K562 (cell line): ENCODE measurements around the gene PRRX1. TPM values are rescaled to one million over a fixed set of nuclear protein-coding genes. Genes with fewer than 3 reads are reported as not detected.

Source experiments
- ATAC-seq: fragments of 200-7000 bp; cut with Tn5 transposase; 3 replicates; pipeline ENCODE4 v1.9.1; 2020; ENCODE audit warnings: moderate library complexity
- BruUV-seq: library from RNA; stranded (reverse); fragments of 400-500 nt; replicated peaks from 2 replicates; lab custom pipeline; 2021; lab: Mats Ljungman, UMichigan
- CTCF ChIA-PET: fragments of 300-600 bp; formaldehyde crosslinking; extraction: SDS; loops from one replicate; lab custom pipeline; 2021; ENCODE audit warnings: low intra/inter-chr PET ratio; lab: Yijun Ruan, JAX
- POLR2A ChIA-PET: fragments of 300-600, 350-650 bp; sonication (Branson Sonifier 250); formaldehyde crosslinking; extraction: SDS; loops from one replicate; lab custom pipeline; 2021; ENCODE audit warnings: antibody characterized with exemption, inconsistent platforms; lab: Yijun Ruan, JAX
- DNase-seq, 4 experiments: peaks; one replicate each; pipeline versions ENCODE4 v3.0.0 to v3.0.0-alpha.2; 2011 to 2018; ENCODE audit warnings: low spot score in 3 of 4, mixed read lengths in 3 of 4; ENCODE audit errors: extremely low read depth in 1 of 4
- FAIRE-seq: peaks from 2 replicates; lab custom pipeline; 2011; peaks lifted over from hg19 to GRCh38; lab: Jason Lieb, UNC
- H2AFZ ChIP-seq: 2 replicates; pipeline ENCODE4 v1.6.0; 2011; ENCODE audit warnings: low read depth, low read length, control low read depth, inconsistent platforms
- H3K27ac ChIP-seq: fragments of 200-600 bp; 3 replicates; pipeline ENCODE4 v1.8.0; 2011; ENCODE audit warnings: low read depth, mild to moderate bottlenecking, control low read depth, inconsistent platforms, low read length, moderate library complexity, mixed read lengths; ENCODE audit errors: extremely low read depth
- H3K27me3 ChIP-seq, 2 experiments: fragments of 300-600 bp in 1 of 2; 2 replicates in 1 of 2; 3 replicates in 1 of 2; pipeline versions ENCODE4 v1.6.0 to v1.8.0; 2011; ENCODE audit warnings: inconsistent platforms in 2 of 2, low read length in 2 of 2, mild to moderate bottlenecking in 1 of 2, mixed read lengths in 1 of 2, moderate library complexity in 1 of 2; ENCODE audit not compliant: control insufficient read depth in 2 of 2, insufficient read depth in 2 of 2
- H3K36me3 ChIP-seq: fragments of 300-600 bp; 3 replicates; pipeline ENCODE4 v1.8.0; 2011; ENCODE audit warnings: mild to moderate bottlenecking, low read length, inconsistent platforms; ENCODE audit not compliant: control insufficient read depth, insufficient read depth
- H3K4me1 ChIP-seq, 2 experiments: fragments of 200-600 bp in 1 of 2; replicated peaks in 1 of 2; 2 replicates in 1 of 2; 3 replicates in 1 of 2; pipeline versions ENCODE4 v1.5.1 to v1.8.0; 2011; ENCODE audit warnings: inconsistent platforms in 2 of 2, low read length in 2 of 2, mild to moderate bottlenecking in 1 of 2, mixed read lengths in 1 of 2, moderate library complexity in 1 of 2; ENCODE audit not compliant: control insufficient read depth in 2 of 2, insufficient read depth in 2 of 2
- H3K4me2 ChIP-seq: 2 replicates; pipeline ENCODE4 v1.6.1; 2011; ENCODE audit warnings: low read length, control low read depth, inconsistent platforms, mixed read lengths; ENCODE audit not compliant: insufficient read depth
- H3K4me3 ChIP-seq: fragments of 200-600 bp; sonication (generic), shearing (Covaris generic); 2 replicates; pipeline ENCODE4 v1.5.1; 2016; ENCODE audit warnings: control low read depth, inconsistent platforms
- H3K79me2 ChIP-seq: fragments of 200-600 bp; 3 replicates; pipeline ENCODE4 v1.8.0; 2011; ENCODE audit warnings: low read length, inconsistent platforms; ENCODE audit not compliant: control insufficient read depth, insufficient read depth
- H3K9ac ChIP-seq, 2 experiments: 2 replicates each; pipeline versions ENCODE4 v1.6.0 to v1.6.1; 2011; ENCODE audit warnings: low read depth in 2 of 2, low read length in 2 of 2, control low read depth in 1 of 2, inconsistent platforms in 1 of 2, mild to moderate bottlenecking in 1 of 2, mixed read lengths in 1 of 2; ENCODE audit not compliant: insufficient read depth in 1 of 2
- H3K9me1 ChIP-seq: one replicate; pipeline ENCODE4 v1.6.0; 2011; ENCODE audit warnings: inconsistent platforms, mild to moderate bottlenecking, low read length, moderate library complexity; ENCODE audit not compliant: control insufficient read depth, insufficient read depth
- H3K9me3 ChIP-seq: replicated peaks from 2 replicates; pipeline ENCODE4 v1.5.1; 2011; ENCODE audit warnings: low read depth, low read length, inconsistent platforms; ENCODE audit not compliant: control insufficient read depth, insufficient read depth
- H4K20me1 ChIP-seq: replicated peaks from 2 replicates; pipeline ENCODE4 v1.6.1; 2011; ENCODE audit warnings: low read length, inconsistent platforms, mixed read lengths; ENCODE audit not compliant: control insufficient read depth, insufficient read depth
- ADNP ChIP-seq: fragments of 200-800 bp; sonication (Bioruptor generic); IDR thresholded peaks from 2 replicates; pipeline ENCODE4 v1.6.1; 2016; ENCODE audit warnings: missing genetic modification characterization, missing compliant biosample characterization
- ATF7 ChIP-seq: fragments of 450-650 bp; IDR thresholded peaks from 2 replicates; pipeline ENCODE4 v1.7.1; 2014; ENCODE audit warnings: mild to moderate bottlenecking, moderate library complexity
- BRF1 ChIP-seq: IDR thresholded peaks from 3 replicates; pipeline ENCODE4 v1.6.1; 2011; ENCODE audit warnings: borderline replicate concordance, mild to moderate bottlenecking; ENCODE audit not compliant: insufficient read length; ENCODE audit errors: extremely low read depth
- EWSR1 ChIP-seq: fragments of 450-650 bp; IDR thresholded peaks from 2 replicates; pipeline ENCODE4 v1.6.1; 2018; ENCODE audit warnings: borderline replicate concordance, mild to moderate bottlenecking, low read depth, moderate library complexity; ENCODE audit not compliant: partially characterized antibody
- JUN ChIP-seq, 2 experiments: sonication (generic) in 1 of 2; formaldehyde crosslinking in 1 of 2; IDR thresholded peaks; 2 replicates each; pipeline versions ENCODE4 v1.6.1 to v1.8.0; 2012 to 2022; ENCODE audit warnings: borderline replicate concordance in 2 of 2, mild to moderate bottlenecking in 2 of 2, improper control_type of control experiment in 1 of 2, low read depth in 1 of 2, low read length in 1 of 2, missing genetic modification reagents in 1 of 2
- POLR2H ChIP-seq: IDR thresholded peaks from 2 replicates; pipeline ENCODE4 v1.6.1; 2016; ENCODE audit warnings: missing genetic modification characterization, low read depth, mild to moderate bottlenecking, control low read depth, missing compliant biosample characterization, moderate library complexity
- SNIP1 ChIP-seq: fragments of 450-650 bp; IDR thresholded peaks from 2 replicates; pipeline ENCODE4 v1.7.1; 2017; ENCODE audit warnings: low read depth, mild to moderate bottlenecking
- SRSF1 ChIP-seq: fragments of 200-400 bp; formaldehyde crosslinking; IDR thresholded peaks from 2 replicates; pipeline ENCODE4 v1.6.1; 2017; ENCODE audit warnings: mild to moderate bottlenecking, low read depth, low read length, moderate library complexity
- ZNF766 ChIP-seq: fragments of 200-800 bp; sonication (Bioruptor generic); conservative IDR thresholded peaks from 2 replicates; pipeline ENCODE4 v1.6.1; 2016; ENCODE audit warnings: missing genetic modification characterization, missing compliant biosample characterization
- ZNF780A ChIP-seq: fragments of 250-450 bp; sonication (Bioruptor Pico); IDR thresholded peaks from 2 replicates; pipeline ENCODE4 v1.5.0; 2021; ENCODE audit warnings: mild to moderate bottlenecking
- WGBS: fragments of 100-300 bp; shearing (Covaris generic); methylation state at CpG from one replicate; pipeline ENCODE4 v1.1.6; 2016; ENCODE audit warnings: low coverage, mixed read lengths; ENCODE audit not compliant: insufficient coverage; ENCODE audit errors: missing lambda C conversion rate; 5-methylcytosine and 5-hydroxymethylcytosine counted together
- in situ Hi-C: fragments of 300-500 bp; cut with MboI; formaldehyde crosslinking; loops from 4 replicates; pipeline ENCODE4 v1.15.0; 2018; ENCODE audit warnings: inconsistent platforms, mixed read lengths
- intact Hi-C: fragments of 100-400 bp; cut with micrococcal nuclease; formaldehyde crosslinking; loops from 2 replicates; pipeline ENCODE4 v1.14.2; 2022
- polyA plus RNA-seq, 8 experiments: library from polyadenylated mRNA; depleted of rRNA in 4 of 8; stranded (reverse) in 5 of 8; unstranded in 3 of 8; fragments of >200 nt; fragmentation: Nextera tagmentation in 2 of 8; fragmentation: Illumina TruSeq in 1 of 8; extraction: Ambion mirVana in 2 of 8; extraction: Trizol in 1 of 8; gene quantifications; 2 replicates each; pipeline versions ENCODE4 v1.2.1 to v1.2.3, GENCODE V29; 2011 to 2014; ENCODE audit warnings: inconsistent platforms in 1 of 8, missing spikeins in 1 of 8
- total RNA-seq, 7 experiments: library from RNA; depleted of rRNA in 6 of 7; stranded (reverse); fragments of >200 nt in 6 of 7; fragmentation: Illumina TruSeq in 2 of 7; extraction: Trizol in 2 of 7; gene quantifications; 2 replicates each; pipeline versions ENCODE4 v1.2.1 to v1.2.3, GENCODE V29; 2011 to 2021; ENCODE audit warnings: low replicate concordance in 1 of 7

Gene PRRX1
- total and polyA plus RNA-seq, 9 of the 15 experiments (the other 6 are each of a cell fraction or from before 2014, with no cell fraction given) = not detected

GRCh38 chr1:170694172-170694926 lies 30.4 kb downstream of the PRRX1 start:
- Histone ChIP-seq H3K9ac (no peak overlapping the region), H3K4me1 (no peaks in the 10 kb centered on the region), H3K27me3 (no peaks in the 10 kb centered on the region), H3K4me2 (no peak overlapping the region), H3K36me3 (no peaks in the 10 kb centered on the region), H3K9me3 (no peaks in the 10 kb centered on the region), H3K27ac (no peak overlapping the region), H3K79me2 (no peaks in the 10 kb centered on the region), H3K9me1 (no peaks in the 10 kb centered on the region), H4K20me1 (no peaks in the 10 kb centered on the region), H3K4me3 (no peak overlapping the region), H2AFZ (no peak overlapping the region)
- no peak for FAIRE-seq
- POLR2A ChIA-PET = no interaction called here
- DNase-seq = no peak
- TF ChIP-seq ZNF780A (CRISPR knock-in tag) (no peak), ZNF766 (no peak)
- intact Hi-C loops = no loop called here
- no peak for ATAC-seq
- in situ Hi-C loops = no loop called here
- no TSS peak for BruUV-seq
- WGBS = 0% methylated on average over 6 of the region's 6 CpGs
- CTCF ChIA-PET = no interaction called here

GRCh38 chr1:170695955-170696590 lies 32.1 kb downstream of the PRRX1 start:
- no peak overlapping the region for H3K9ac ChIP-seq
- H4K20me1 ChIP-seq = no peaks in the 10 kb centered on the region
- H3K27ac ChIP-seq = no peak overlapping the region
- H3K9me3 ChIP-seq = no peaks in the 10 kb centered on the region
- TF ChIP-seq ATF7 = no peak
- no peak for TF ChIP-seq ADNP (tag)
- no peak for TF ChIP-seq SNIP1
- TF ChIP-seq JUN (IDR thresholded peaks at IDR 0.05; ENCODE audit: borderline replicate concordance, low read depth, low read length) = no peak
- TF ChIP-seq JUN (CRISPR knock-in tag; IDR thresholded peaks at IDR 0.05; ENCODE audit: borderline replicate concordance) = no peak
- no peak for TF ChIP-seq BRF1
- TF ChIP-seq POLR2H (tag) = no peak
- no peak for TF ChIP-seq EWSR1
- TF ChIP-seq SRSF1 = no peak
- H2AFZ ChIP-seq = no peak overlapping the region
- H3K4me1 ChIP-seq = no peaks in the 10 kb centered on the region
- in situ Hi-C loops = no loop called here
- FAIRE-seq (no peak), ATAC-seq (no peak), DNase-seq (no peak)
- H3K36me3 ChIP-seq = no peaks in the 10 kb centered on the region
- ChIA-PET CTCF (no interaction called here), POLR2A (no interaction called here)
- H3K27me3 ChIP-seq = no peaks in the 10 kb centered on the region
- H3K4me2 ChIP-seq = no peak overlapping the region
- intact Hi-C loops = no loop called here
- no peaks in the 10 kb centered on the region for H3K79me2 ChIP-seq
- H3K4me3 ChIP-seq = no peak overlapping the region
- BruUV-seq = no TSS peak
- no peaks in the 10 kb centered on the region for H3K9me1 ChIP-seq
- 0% methylated on average over 6 of the region's 6 CpGs for WGBS
